DND-41 (cell line): ENCODE data around the gene C9orf78.

Experiments
- ATAC-seq: fragments of 200-7000 bp; cut with Tn5 transposase; 3 replicates; pipeline ENCODE4 v1.9.1; 2021; ENCODE audit warnings: low read depth; ENCODE audit not compliant: insufficient read depth
- DNase-seq: peaks from one replicate; pipeline ENCODE4 v3.0.0-alpha.2; 2020
- H2AFZ ChIP-seq: 2 replicates; pipeline ENCODE4 v1.6.0; 2012; ENCODE audit warnings: low read depth, low read length
- H3K27ac ChIP-seq: 2 replicates; pipeline ENCODE4 v1.5.1; 2012; ENCODE audit warnings: low read length, inconsistent platforms
- H3K27me3 ChIP-seq: fragments of 200-600 bp; sonication (generic); 2 replicates; pipeline ENCODE4 v1.6.0; 2012; ENCODE audit warnings: low read length, mild to moderate bottlenecking, inconsistent platforms; ENCODE audit not compliant: insufficient read depth, poor library complexity
- H3K36me3 ChIP-seq: 2 replicates; pipeline ENCODE4 v1.5.1; 2012; ENCODE audit warnings: low read length, inconsistent platforms; ENCODE audit not compliant: insufficient read depth
- H3K4me1 ChIP-seq: 2 replicates; pipeline ENCODE4 v1.5.1; 2012; ENCODE audit warnings: mild to moderate bottlenecking, low read length; ENCODE audit not compliant: insufficient read depth
- H3K4me2 ChIP-seq: 2 replicates; pipeline ENCODE4 v1.6.0; 2012; ENCODE audit warnings: mild to moderate bottlenecking, moderate library complexity, low read length, inconsistent platforms; ENCODE audit not compliant: insufficient read depth
- H3K4me3 ChIP-seq, 2 experiments: fragments of 200-600 bp in 1 of 2; shearing (Covaris generic) in 1 of 2; 2 replicates each; pipeline ENCODE4 v1.5.1; 2012 to 2016; ENCODE audit warnings: inconsistent platforms in 2 of 2, low read length in 2 of 2, mild to moderate bottlenecking in 2 of 2, low read depth in 1 of 2, moderate library complexity in 1 of 2
- H3K79me2 ChIP-seq: 2 replicates; pipeline ENCODE4 v1.6.0; 2012; ENCODE audit warnings: low read length, inconsistent platforms; ENCODE audit not compliant: insufficient read depth
- H3K9ac ChIP-seq: 2 replicates; pipeline ENCODE4 v1.6.0; 2012; ENCODE audit warnings: low read depth, mild to moderate bottlenecking, inconsistent platforms, low read length, moderate library complexity
- H3K9me3 ChIP-seq: 2 replicates; pipeline ENCODE4 v1.5.1; 2012; ENCODE audit warnings: low read length, moderate library complexity, mild to moderate bottlenecking, inconsistent platforms; ENCODE audit not compliant: insufficient read depth, severe bottlenecking
- H4K20me1 ChIP-seq: 2 replicates; pipeline ENCODE4 v1.6.0; 2012; ENCODE audit warnings: low read length; ENCODE audit not compliant: insufficient read depth
- EZH2 ChIP-seq: IDR thresholded peaks from 3 replicates; pipeline ENCODE4 v1.6.1; 2012; ENCODE audit warnings: borderline replicate concordance, low read depth, mild to moderate bottlenecking, moderate library complexity, low read length, inconsistent platforms; ENCODE audit not compliant: severe bottlenecking
- TF ChIP-seq, protein P1 (sequence below): IDR thresholded peaks from 2 replicates; pipeline ENCODE4 v1.5.1; 2012; ENCODE audit warnings: borderline replicate concordance, low read length, moderate library complexity, mild to moderate bottlenecking; ENCODE audit not compliant: poor library complexity, severe bottlenecking; ENCODE audit errors: extremely low read depth

C9orf78 gene

DNA sequence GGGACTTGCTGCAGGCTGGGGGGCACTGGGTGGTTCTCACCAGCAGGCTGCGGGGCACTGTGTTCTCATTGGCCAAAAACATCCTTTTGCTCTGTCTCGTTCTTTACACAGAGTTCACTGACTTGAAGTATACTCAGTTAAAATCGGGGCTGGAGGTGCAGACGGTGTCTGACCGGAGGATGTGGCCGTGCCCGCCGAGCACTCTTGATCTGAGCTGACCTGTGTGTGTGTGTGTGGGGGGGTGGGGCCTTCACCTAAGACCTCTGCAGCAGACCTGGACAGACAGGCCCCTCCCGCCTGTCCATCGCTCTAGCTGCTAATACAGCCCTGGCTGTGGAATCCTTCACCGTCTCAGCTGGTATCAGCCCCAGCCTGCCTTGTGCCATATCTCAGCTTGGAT, 25.0 kb downstream of the C9orf78 start:
- no peak for ATAC-seq
- Histone ChIP-seq H3K27ac (no peak overlapping the region), H3K36me3 (peaks cover 86% of the 10 kb centered on the region)

DNA sequence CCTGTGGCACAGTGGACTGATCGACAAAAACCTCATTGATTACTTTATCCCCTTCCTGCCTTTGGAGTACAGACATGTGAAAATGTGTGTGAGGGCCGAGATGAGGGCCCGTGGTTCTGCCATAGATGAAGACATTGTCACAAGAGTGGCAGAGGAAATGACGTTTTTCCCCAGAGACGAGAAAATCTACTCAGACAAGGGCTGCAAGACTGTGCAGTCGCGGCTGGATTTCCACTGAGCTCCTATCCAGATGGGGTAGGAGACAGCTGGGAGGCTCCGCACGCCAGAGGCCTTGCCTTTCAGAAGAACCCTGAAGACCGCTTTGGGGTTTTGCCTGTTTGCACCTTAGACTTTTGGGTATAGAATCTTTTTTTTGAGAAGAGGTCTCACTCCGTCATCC, 25.7 kb downstream of the C9orf78 start:
- no peak overlapping the region for H2AFZ ChIP-seq
- TF ChIP-seq, protein P1, sequence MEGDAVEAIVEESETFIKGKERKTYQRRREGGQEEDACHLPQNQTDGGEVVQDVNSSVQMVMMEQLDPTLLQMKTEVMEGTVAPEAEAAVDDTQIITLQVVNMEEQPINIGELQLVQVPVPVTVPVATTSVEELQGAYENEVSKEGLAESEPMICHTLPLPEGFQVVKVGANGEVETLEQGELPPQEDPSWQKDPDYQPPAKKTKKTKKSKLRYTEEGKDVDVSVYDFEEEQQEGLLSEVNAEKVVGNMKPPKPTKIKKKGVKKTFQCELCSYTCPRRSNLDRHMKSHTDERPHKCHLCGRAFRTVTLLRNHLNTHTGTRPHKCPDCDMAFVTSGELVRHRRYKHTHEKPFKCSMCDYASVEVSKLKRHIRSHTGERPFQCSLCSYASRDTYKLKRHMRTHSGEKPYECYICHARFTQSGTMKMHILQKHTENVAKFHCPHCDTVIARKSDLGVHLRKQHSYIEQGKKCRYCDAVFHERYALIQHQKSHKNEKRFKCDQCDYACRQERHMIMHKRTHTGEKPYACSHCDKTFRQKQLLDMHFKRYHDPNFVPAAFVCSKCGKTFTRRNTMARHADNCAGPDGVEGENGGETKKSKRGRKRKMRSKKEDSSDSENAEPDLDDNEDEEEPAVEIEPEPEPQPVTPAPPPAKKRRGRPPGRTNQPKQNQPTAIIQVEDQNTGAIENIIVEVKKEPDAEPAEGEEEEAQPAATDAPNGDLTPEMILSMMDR: no peak
- no peak for TF ChIP-seq EZH2
- ATAC-seq: no peak
- no peak overlapping the region for H3K4me3 ChIP-seq
- peaks cover 2% of the 10 kb centered on the region for H3K4me1 ChIP-seq
- peaks cover 29% of the 10 kb centered on the region for H4K20me1 ChIP-seq
- no peaks in the 10 kb centered on the region for H3K9me3 ChIP-seq
- no peak overlapping the region for H3K9ac ChIP-seq
- DNase-seq: no peak
- no peak overlapping the region for H3K27ac ChIP-seq
- H3K27me3 ChIP-seq: no peaks in the 10 kb centered on the region
- peaks cover 80% of the 10 kb centered on the region for H3K36me3 ChIP-seq
- peaks cover 28% of the 10 kb centered on the region for H3K79me2 ChIP-seq
- H3K4me2 ChIP-seq: no peak overlapping the region

More for the DNA sequence above, 25.0 kb downstream of the C9orf78 start:
- H3K79me2 ChIP-seq: peaks cover 24% of the 10 kb centered on the region
- H3K9me3 ChIP-seq: no peaks in the 10 kb centered on the region
- H3K4me2 ChIP-seq: no peak overlapping the region
- no peaks in the 10 kb centered on the region for H3K27me3 ChIP-seq
- DNase-seq: no peak
- TF ChIP-seq, protein P1: no peak
- no peak for TF ChIP-seq EZH2
- H2AFZ ChIP-seq: no peak overlapping the region
- H3K9ac ChIP-seq: no peak overlapping the region
- H3K4me3 ChIP-seq: no peak overlapping the region
- peaks cover 32% of the 10 kb centered on the region for H4K20me1 ChIP-seq
- H3K4me1 ChIP-seq: no peaks in the 10 kb centered on the region

DNA sequence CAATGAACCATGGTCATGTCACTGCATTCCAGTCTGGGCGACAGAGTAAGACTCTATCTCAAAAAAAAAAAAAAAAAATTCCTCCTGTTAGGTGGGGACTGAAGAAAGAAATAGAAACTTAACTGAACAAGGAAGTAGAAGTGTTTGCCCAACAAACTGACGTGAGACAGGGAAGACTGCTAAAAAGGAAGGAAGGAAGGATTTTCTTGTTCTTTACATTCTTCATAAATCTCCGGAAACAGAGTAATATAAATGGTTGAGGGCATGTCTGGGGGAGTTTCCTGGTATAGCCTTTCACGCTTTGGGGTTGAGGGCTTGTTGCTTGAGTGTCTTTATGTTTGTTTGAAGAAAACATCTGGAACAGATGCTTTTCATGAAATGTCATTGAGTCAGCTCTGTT, 29.0 kb downstream of the C9orf78 start:
- no peak overlapping the region for H3K4me3 ChIP-seq
- no peak overlapping the region for H3K4me2 ChIP-seq
- no peak overlapping the region for H2AFZ ChIP-seq
- peaks cover 49% of the 10 kb centered on the region for H3K36me3 ChIP-seq
- peaks cover 23% of the 10 kb centered on the region for H4K20me1 ChIP-seq
- no peak overlapping the region for H3K9ac ChIP-seq
- peaks cover 33% of the 10 kb centered on the region for H3K79me2 ChIP-seq
- no peaks in the 10 kb centered on the region for H3K27me3 ChIP-seq
- no peak for DNase-seq
- ATAC-seq: no peak
- H3K4me1 ChIP-seq: peaks cover 10% of the 10 kb centered on the region
- H3K27ac ChIP-seq: no peak overlapping the region
- no peaks in the 10 kb centered on the region for H3K9me3 ChIP-seq
- no peak for TF ChIP-seq EZH2
- TF ChIP-seq, protein P1: no peak
